ENCODE data around the gene TTC7B.

DNA sequence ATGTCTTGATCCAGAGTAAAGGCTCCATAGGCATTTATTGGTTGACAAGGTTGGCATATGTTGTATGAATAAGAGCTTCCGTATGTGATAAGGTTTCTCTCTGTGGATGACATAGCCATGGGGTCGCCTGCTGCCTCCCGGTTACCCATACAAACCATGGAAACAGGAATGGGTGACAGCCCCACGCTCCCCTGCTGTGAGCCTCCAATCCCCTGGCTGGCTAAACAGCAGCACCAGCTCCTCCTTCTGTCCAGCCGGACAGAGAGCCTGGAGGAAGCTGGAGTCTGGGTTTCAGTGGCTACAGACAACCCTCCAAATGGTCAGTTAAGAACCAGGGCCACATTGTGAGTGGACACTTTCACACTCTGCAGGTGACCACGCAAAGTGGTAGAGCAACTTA lies 288.3 kb downstream of the TTC7B start:
- TF ChIP-seq EZH2 (IDR thresholded peaks at IDR 0.05; ENCODE audit: low read depth, unreplicated experiment) (no peak), EZH2phosphoT487 (IDR thresholded peaks at IDR 0.05; ENCODE audit: unreplicated experiment) (no peak), POLR2AphosphoS5 (IDR thresholded peaks at IDR 0.05; ENCODE audit: low read depth) (no peak), REST (IDR thresholded peaks at IDR 0.05; ENCODE audit: unreplicated experiment) (no peak), JUNB (IDR thresholded peaks at IDR 0.05; ENCODE audit: unreplicated experiment) (no peak), ZNF331 (CRISPR knock-in tag; IDR thresholded peaks at IDR 0.05; ENCODE audit: low read depth) (no peak), NANOG (IDR thresholded peaks at IDR 0.05; ENCODE audit: borderline replicate concordance) (no peak), CREB1 (CRISPR knock-in tag; IDR thresholded peaks at IDR 0.05; ENCODE audit: low read depth) (no peak), ZNF114 (CRISPR knock-in tag; IDR thresholded peaks at IDR 0.05) (no peak), STAT1 (IDR thresholded peaks at IDR 0.05; ENCODE audit: unreplicated experiment) (no peak)
- TF ChIP-seq, protein P1, sequence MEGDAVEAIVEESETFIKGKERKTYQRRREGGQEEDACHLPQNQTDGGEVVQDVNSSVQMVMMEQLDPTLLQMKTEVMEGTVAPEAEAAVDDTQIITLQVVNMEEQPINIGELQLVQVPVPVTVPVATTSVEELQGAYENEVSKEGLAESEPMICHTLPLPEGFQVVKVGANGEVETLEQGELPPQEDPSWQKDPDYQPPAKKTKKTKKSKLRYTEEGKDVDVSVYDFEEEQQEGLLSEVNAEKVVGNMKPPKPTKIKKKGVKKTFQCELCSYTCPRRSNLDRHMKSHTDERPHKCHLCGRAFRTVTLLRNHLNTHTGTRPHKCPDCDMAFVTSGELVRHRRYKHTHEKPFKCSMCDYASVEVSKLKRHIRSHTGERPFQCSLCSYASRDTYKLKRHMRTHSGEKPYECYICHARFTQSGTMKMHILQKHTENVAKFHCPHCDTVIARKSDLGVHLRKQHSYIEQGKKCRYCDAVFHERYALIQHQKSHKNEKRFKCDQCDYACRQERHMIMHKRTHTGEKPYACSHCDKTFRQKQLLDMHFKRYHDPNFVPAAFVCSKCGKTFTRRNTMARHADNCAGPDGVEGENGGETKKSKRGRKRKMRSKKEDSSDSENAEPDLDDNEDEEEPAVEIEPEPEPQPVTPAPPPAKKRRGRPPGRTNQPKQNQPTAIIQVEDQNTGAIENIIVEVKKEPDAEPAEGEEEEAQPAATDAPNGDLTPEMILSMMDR (conservative IDR thresholded peaks at IDR 0.05; ENCODE audit: low read depth in 2 of 2): no peak
- TF ChIP-seq, protein P2, sequence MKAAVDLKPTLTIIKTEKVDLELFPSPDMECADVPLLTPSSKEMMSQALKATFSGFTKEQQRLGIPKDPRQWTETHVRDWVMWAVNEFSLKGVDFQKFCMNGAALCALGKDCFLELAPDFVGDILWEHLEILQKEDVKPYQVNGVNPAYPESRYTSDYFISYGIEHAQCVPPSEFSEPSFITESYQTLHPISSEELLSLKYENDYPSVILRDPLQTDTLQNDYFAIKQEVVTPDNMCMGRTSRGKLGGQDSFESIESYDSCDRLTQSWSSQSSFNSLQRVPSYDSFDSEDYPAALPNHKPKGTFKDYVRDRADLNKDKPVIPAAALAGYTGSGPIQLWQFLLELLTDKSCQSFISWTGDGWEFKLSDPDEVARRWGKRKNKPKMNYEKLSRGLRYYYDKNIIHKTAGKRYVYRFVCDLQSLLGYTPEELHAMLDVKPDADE (IDR thresholded peaks at IDR 0.05): no peak

Data from GM23338 (cell line).